Measurements from ENCODE around the gene FIBP. TPM values are rescaled to one million over a fixed set of nuclear protein-coding genes. Genes with fewer than 3 reads are reported as not detected.

FIBP gene
- polyA plus RNA-seq, 4 donors: 57.6 to 131 (median 86.9) TPM

- H3K4me3 ChIP-seq (ENCODE audit: low read depth in 1 of 3, low read length in 3 of 3): no peak overlapping the region
- H3K27me3 ChIP-seq (ENCODE audit: control insufficient read depth in 3 of 3, insufficient read depth in 3 of 3, low read length in 3 of 3): peaks cover 0 to 10% (median 0%) of the 10 kb centered on the region in 3 donors
- FAIRE-seq (no peak), DNase-seq (no peak)
- WGBS, 3 donors: 86 to 89% (median 87%) methylated on average over 15 to 19 of the region's 19 CpGs
- peaks cover 16 to 72% (median 23%) of the 10 kb centered on the region in 3 donors for H3K36me3 ChIP-seq (ENCODE audit: control insufficient read depth in 3 of 3, insufficient read depth in 2 of 3, low read depth in 1 of 3, low read length in 3 of 3)
- H3K27ac ChIP-seq (ENCODE audit: low read depth in 1 of 3, low read length in 2 of 3): no peak overlapping the region
- H3K9me3 ChIP-seq (ENCODE audit: control insufficient read depth in 2 of 2, insufficient read depth in 1 of 2, low read depth in 1 of 2, low read length in 1 of 2): no peaks in the 10 kb centered on the region
- H3K4me1 ChIP-seq (ENCODE audit: control insufficient read depth in 3 of 3, insufficient read depth in 2 of 3, low read depth in 1 of 3, low read length in 2 of 3): peaks cover 0 to 7% (median 0%) of the 10 kb centered on the region in 3 donors
These were observed 20.1 kb downstream of the FIBP start for GRCh38 chr11:65868076-65868667.

GRCh38 chr11:65867284-65868071 lies 20.8 kb downstream of the FIBP start:
- Histone ChIP-seq H3K9me3 (ENCODE audit: control insufficient read depth in 2 of 2, insufficient read depth in 1 of 2, low read depth in 1 of 2, low read length in 1 of 2) (no peaks in the 10 kb centered on the region), H3K27ac (ENCODE audit: low read depth in 1 of 3, low read length in 2 of 3) (no peak overlapping the region), H3K4me3 (ENCODE audit: low read depth in 1 of 3, low read length in 3 of 3) (no peak overlapping the region), H3K27me3 (ENCODE audit: control insufficient read depth in 3 of 3, insufficient read depth in 3 of 3, low read length in 3 of 3) (peaks cover 0 to 6% (median 0%) of the 10 kb centered on the region in 3 donors), H3K36me3 (ENCODE audit: control insufficient read depth in 3 of 3, insufficient read depth in 2 of 3, low read depth in 1 of 3, low read length in 3 of 3) (peaks cover 16 to 79% (median 23%) of the 10 kb centered on the region in 3 donors), H3K4me1 (ENCODE audit: control insufficient read depth in 3 of 3, insufficient read depth in 2 of 3, low read depth in 1 of 3, low read length in 2 of 3) (peaks cover 0 to 3% (median 0%) of the 10 kb centered on the region in 3 donors)
- no peak for DNase-seq
- FAIRE-seq: no peak
- WGBS, 3 donors: 66 to 79% (median 74%) methylated on average over 29 of the region's 29 CpGs

GRCh38 chr11:65866509-65867283 lies 21.6 kb downstream of the FIBP start:
- no peak for FAIRE-seq
- peaks cover 0 to 8% (median under 1%) of the 10 kb centered on the region in 3 donors for H3K4me1 ChIP-seq (ENCODE audit: control insufficient read depth in 3 of 3, insufficient read depth in 2 of 3, low read depth in 1 of 3, low read length in 2 of 3)
- peaks cover 0 to 3% (median 0%) of the 10 kb centered on the region in 3 donors for H3K27me3 ChIP-seq (ENCODE audit: control insufficient read depth in 3 of 3, insufficient read depth in 3 of 3, low read length in 3 of 3)
- H3K27ac ChIP-seq (ENCODE audit: low read depth in 1 of 3, low read length in 2 of 3): no peak overlapping the region
- 87 to 91% (median 91%) methylated on average over 21 of the region's 21 CpGs for WGBS, 3 donors
- H3K36me3 ChIP-seq (ENCODE audit: control insufficient read depth in 3 of 3, insufficient read depth in 2 of 3, low read depth in 1 of 3, low read length in 3 of 3): peaks cover 16 to 87% (median 23%) of the 10 kb centered on the region in 3 donors
- no peak for DNase-seq
- no peak overlapping the region for H3K4me3 ChIP-seq (ENCODE audit: low read depth in 1 of 3, low read length in 3 of 3)
- H3K9me3 ChIP-seq (ENCODE audit: control insufficient read depth in 2 of 2, insufficient read depth in 1 of 2, low read depth in 1 of 2, low read length in 1 of 2): no peaks in the 10 kb centered on the region

GRCh38 chr11:65865550-65866172 lies 22.6 kb downstream of the FIBP start:
- 85 to 86% (median 85%) methylated on average over 9 of the region's 9 CpGs for WGBS, 3 donors
- peaks cover 0 to 3% (median 0%) of the 10 kb centered on the region in 3 donors for H3K27me3 ChIP-seq (ENCODE audit: control insufficient read depth in 3 of 3, insufficient read depth in 3 of 3, low read length in 3 of 3)
- no peaks in the 10 kb centered on the region for H3K9me3 ChIP-seq (ENCODE audit: control insufficient read depth in 2 of 2, insufficient read depth in 1 of 2, low read depth in 1 of 2, low read length in 1 of 2)
- DNase-seq (no peak), FAIRE-seq (no peak)
- no peak overlapping the region for H3K4me3 ChIP-seq (ENCODE audit: low read depth in 1 of 3, low read length in 3 of 3)
- no peak overlapping the region for H3K27ac ChIP-seq (ENCODE audit: low read depth in 1 of 3, low read length in 2 of 3)
- peaks cover 16 to 90% (median 23%) of the 10 kb centered on the region in 3 donors for H3K36me3 ChIP-seq (ENCODE audit: control insufficient read depth in 3 of 3, insufficient read depth in 2 of 3, low read depth in 1 of 3, low read length in 3 of 3)
- peaks cover 0 to 13% (median 3%) of the 10 kb centered on the region in 3 donors for H3K4me1 ChIP-seq (ENCODE audit: control insufficient read depth in 3 of 3, insufficient read depth in 2 of 3, low read depth in 1 of 3, low read length in 2 of 3)

- Histone ChIP-seq H3K4me1 (ENCODE audit: control insufficient read depth in 3 of 3, insufficient read depth in 2 of 3, low read depth in 1 of 3, low read length in 2 of 3) (peaks cover 0 to 16% (median 3%) of the 10 kb centered on the region in 3 donors), H3K27ac (ENCODE audit: low read depth in 1 of 3, low read length in 2 of 3) (no peak overlapping the region), H3K9me3 (ENCODE audit: control insufficient read depth in 2 of 2, insufficient read depth in 1 of 2, low read depth in 1 of 2, low read length in 1 of 2) (no peaks in the 10 kb centered on the region), H3K27me3 (ENCODE audit: control insufficient read depth in 3 of 3, insufficient read depth in 3 of 3, low read length in 3 of 3) (no peaks in the 10 kb centered on the region), H3K36me3 (ENCODE audit: control insufficient read depth in 3 of 3, insufficient read depth in 2 of 3, low read depth in 1 of 3, low read length in 3 of 3) (peaks cover 16 to 84% (median 23%) of the 10 kb centered on the region in 3 donors), H3K4me3 (ENCODE audit: low read depth in 1 of 3, low read length in 3 of 3) (no peak overlapping the region)
- no peak for FAIRE-seq
- DNase-seq: no peak
- WGBS, 3 donors: 90 to 93% (median 90%) methylated on average over 17 to 18 of the region's 18 CpGs
These were observed 23.4 kb downstream of the FIBP start for GRCh38 chr11:65864706-65865471.

GRCh38 chr11:65863889-65864705 lies 24.2 kb downstream of the FIBP start:
- FAIRE-seq: no peak
- Histone ChIP-seq H3K36me3 (ENCODE audit: control insufficient read depth in 3 of 3, insufficient read depth in 2 of 3, low read depth in 1 of 3, low read length in 3 of 3) (peaks cover 16 to 78% (median 23%) of the 10 kb centered on the region in 3 donors), H3K9me3 (ENCODE audit: control insufficient read depth in 2 of 2, insufficient read depth in 1 of 2, low read depth in 1 of 2, low read length in 1 of 2) (no peaks in the 10 kb centered on the region), H3K27ac (ENCODE audit: low read depth in 1 of 3, low read length in 2 of 3) (no peak overlapping the region), H3K27me3 (ENCODE audit: control insufficient read depth in 3 of 3, insufficient read depth in 3 of 3, low read length in 3 of 3) (no peaks in the 10 kb centered on the region), H3K4me1 (ENCODE audit: control insufficient read depth in 3 of 3, insufficient read depth in 2 of 3, low read depth in 1 of 3, low read length in 2 of 3) (peaks cover 0 to 22% (median 3%) of the 10 kb centered on the region in 3 donors), H3K4me3 (ENCODE audit: low read depth in 1 of 3, low read length in 3 of 3) (no peak overlapping the region)
- no peak for DNase-seq
- whole genome bisulfite sequencing, 3 donors: 88 to 95% (median 89%) methylated on average over 11 to 12 of the region's 12 CpGs
